MM.1S (cell line): ENCODE results near the gene DLEC1.

ENCODE experiments used
- DNase-seq: peaks from one replicate; pipeline ENCODE4 v3.0.0-alpha.2; 2015
- H2AFZ ChIP-seq: fragments of 300-600 bp; sonication (generic); 2 replicates; pipeline ENCODE4 v1.6.0; 2016; ENCODE audit warnings: antibody characterized with exemption, low read length
- H3F3A ChIP-seq: fragments of 300-600 bp; sonication (generic); 2 replicates; pipeline ENCODE4 v1.6.1; 2016; ENCODE audit warnings: mild to moderate bottlenecking, antibody characterized with exemption, low read length, moderate library complexity, mixed read lengths; ENCODE audit not compliant: insufficient read depth
- H3K27ac ChIP-seq: fragments of 300-600 bp; sonication (generic); 2 replicates; pipeline ENCODE4 v1.5.1; 2016; ENCODE audit warnings: mild to moderate bottlenecking, low read length
- H3K27me3 ChIP-seq: fragments of 300-600 bp; sonication (generic); replicated peaks from 2 replicates; pipeline ENCODE4 v1.6.0; 2016; ENCODE audit warnings: low read length; ENCODE audit not compliant: insufficient read depth
- H3K36me3 ChIP-seq: fragments of 300-600 bp; sonication (generic); replicated peaks from 2 replicates; pipeline ENCODE4 v1.6.1; 2016; ENCODE audit warnings: mild to moderate bottlenecking, low read length, mixed read lengths; ENCODE audit not compliant: insufficient read depth
- H3K4me1 ChIP-seq: fragments of 300-600 bp; sonication (generic); 2 replicates; pipeline ENCODE4 v1.6.1; 2016; ENCODE audit warnings: low read length, mixed read lengths
- H3K4me2 ChIP-seq: fragments of 300-600 bp; sonication (generic); 2 replicates; pipeline ENCODE4 v1.6.0; 2016; ENCODE audit warnings: low read depth, low read length
- H3K4me3 ChIP-seq: fragments of 300-600 bp; sonication (generic); 2 replicates; pipeline ENCODE4 v1.5.1; 2016; ENCODE audit warnings: low read length, mixed read lengths
- H3K79me2 ChIP-seq: fragments of 300-600 bp; sonication (generic); 2 replicates; pipeline ENCODE4 v1.6.1; 2016; ENCODE audit warnings: mixed run types, low read length, mixed read lengths
- H3K9ac ChIP-seq: fragments of 300-600 bp; sonication (generic); 2 replicates; pipeline ENCODE4 v1.6.1; 2016; ENCODE audit warnings: low read length, mixed read lengths
- H3K9me2 ChIP-seq: fragments of 300-600 bp; sonication (generic); replicated peaks from 2 replicates; pipeline ENCODE4 v1.6.1; 2016; ENCODE audit warnings: mild to moderate bottlenecking, low read length, mixed read lengths; ENCODE audit not compliant: insufficient read depth
- H3K9me3 ChIP-seq: fragments of 300-600 bp; sonication (generic); replicated peaks from 2 replicates; pipeline ENCODE4 v1.6.1; 2016; ENCODE audit warnings: mild to moderate bottlenecking, low read length, mixed read lengths; ENCODE audit not compliant: insufficient read depth
- H4K20me1 ChIP-seq: fragments of 300-600 bp; sonication (generic); 2 replicates; pipeline ENCODE4 v1.6.1; 2016; ENCODE audit warnings: mild to moderate bottlenecking, low read length, moderate library complexity, mixed read lengths; ENCODE audit not compliant: insufficient read depth
- CTCF ChIP-seq: fragments of 300-600 bp; sonication (generic); IDR thresholded peaks from 2 replicates; pipeline ENCODE4 v1.5.1; 2016; ENCODE audit warnings: antibody characterized with exemption, low read length, mixed read lengths
- EZH2 ChIP-seq: fragments of 300-600 bp; sonication (generic); optimal IDR thresholded peaks from 2 replicates; pipeline ENCODE3; 2017; ENCODE audit warnings: low read depth, mild to moderate bottlenecking, antibody characterized with exemption, low read length, mixed read lengths
- EZH2phosphoT487 ChIP-seq: fragments of 300-600 bp; sonication (generic); IDR thresholded peaks from 2 replicates; pipeline ENCODE4 v1.6.1; 2018; ENCODE audit warnings: antibody characterized with exemption, low read length

The DLEC1 gene

GRCh38 chr3:38022301-38022700 lies 16.7 kb upstream of the DLEC1 start:
- H3K4me1 ChIP-seq, result peaks cover 12% of the 10 kb centered on the region
- DNase-seq, result no peak
- no peak for TF ChIP-seq EZH2
- no peak for TF ChIP-seq EZH2phosphoT487
- no peak for TF ChIP-seq CTCF

GRCh38 chr3:38022896-38023709 lies 15.9 kb upstream of the DLEC1 start:
- DNase-seq, result no peak
- Histone ChIP-seq H3K4me2 (peak overlapping the region; percentile 86), H3K9me3 (no peaks in the 10 kb centered on the region), H3F3A (peaks cover 13% of the 10 kb centered on the region), H3K27ac (no peak overlapping the region), H2AFZ (peak overlapping the region; percentile 99; the same call in 1 of the 2 replicates), H3K27me3 (no peaks in the 10 kb centered on the region), H3K36me3 (no peaks in the 10 kb centered on the region), H3K4me1 (peaks cover 12% of the 10 kb centered on the region), H4K20me1 (no peaks in the 10 kb centered on the region), H3K9ac (no peak overlapping the region), H3K79me2 (no peaks in the 10 kb centered on the region), H3K4me3 (peak overlapping the region; percentile 86; the same call in 1 of the 2 replicates), H3K9me2 (no peaks in the 10 kb centered on the region)
- TF ChIP-seq CTCF (no peak), EZH2phosphoT487 (no peak), EZH2 (no peak)

More at GRCh38 chr3:38022301-38022700, 16.7 kb upstream of the DLEC1 start:
- Histone ChIP-seq H3K27me3 (no peaks in the 10 kb centered on the region), H3K79me2 (no peaks in the 10 kb centered on the region), H3K9me3 (no peaks in the 10 kb centered on the region), H3K9ac (no peak overlapping the region), H3K27ac (no peak overlapping the region), H3K4me3 (no peak overlapping the region), H2AFZ (no peak overlapping the region), H3K4me2 (no peak overlapping the region), H4K20me1 (no peaks in the 10 kb centered on the region), H3K36me3 (no peaks in the 10 kb centered on the region), H3K9me2 (no peaks in the 10 kb centered on the region), H3F3A (peaks cover 13% of the 10 kb centered on the region)

GRCh38 chr3:38026856-38027255 lies 12.2 kb upstream of the DLEC1 start:
- Histone ChIP-seq H3K9ac (no peak overlapping the region), H3K27ac (no peak overlapping the region), H3F3A (peaks cover 13% of the 10 kb centered on the region), H3K4me1 (peaks cover 12% of the 10 kb centered on the region), H3K9me3 (no peaks in the 10 kb centered on the region), H3K4me2 (no peak overlapping the region), H4K20me1 (no peaks in the 10 kb centered on the region), H3K9me2 (no peaks in the 10 kb centered on the region), H3K79me2 (no peaks in the 10 kb centered on the region), H3K27me3 (peaks cover 5% of the 10 kb centered on the region; the same call in 1 of the 2 replicates), H3K4me3 (no peak overlapping the region), H2AFZ (no peak overlapping the region), H3K36me3 (no peaks in the 10 kb centered on the region)
- TF ChIP-seq EZH2phosphoT487, result no peak
- TF ChIP-seq EZH2, result no peak
- no peak for TF ChIP-seq CTCF
- DNase-seq, result no peak
